ENCODE data around the gene MYL4.
"Not testable (repeated sequence)": the region's sequence is repeated elsewhere in the genome, so short reads cannot be mapped to it uniquely, and the experiment has no call there.

The MYL4 gene

GRCh38 chr17:47208744-47209488 lies at the start of gene MYL4:
MYL4 (plus strand) TSS chr17:47209348; CDS start chr17:47209423, 75 bp downstream.
- DNase-seq: no peak

DNA sequence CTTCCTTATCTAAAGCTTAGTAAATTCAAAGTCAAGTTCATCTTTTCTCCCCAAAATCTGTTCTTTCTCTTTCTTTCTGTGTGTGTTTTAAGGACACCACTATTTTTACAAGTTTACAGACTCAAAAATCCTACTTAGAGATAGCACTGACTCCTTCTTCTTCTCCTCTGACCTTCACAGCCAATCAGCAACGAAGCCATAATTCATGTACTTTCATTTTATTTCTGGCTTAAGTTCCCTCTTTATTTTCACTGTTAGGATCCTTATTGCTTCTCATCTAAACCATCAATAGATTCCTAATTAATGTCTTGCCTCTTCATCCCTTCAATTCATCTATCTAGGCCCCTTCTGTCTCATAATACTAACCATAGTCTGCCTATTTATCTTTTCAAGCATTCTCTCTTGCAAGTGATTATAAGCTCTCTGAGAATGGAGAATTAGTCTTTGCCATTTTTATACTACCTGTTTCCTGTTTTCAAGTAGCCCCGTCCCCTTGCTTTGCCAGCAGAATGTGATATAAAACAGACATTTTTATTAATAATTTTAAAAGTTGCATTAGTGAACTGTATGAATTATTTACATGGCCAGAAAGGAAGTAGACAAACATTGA lies 47.0 kb upstream of the MYL4 start:
- DNase-seq: no peak

GRCh38 chr17:47164263-47164662 lies 44.9 kb upstream of the MYL4 start:
- no peak for DNase-seq

DNA sequence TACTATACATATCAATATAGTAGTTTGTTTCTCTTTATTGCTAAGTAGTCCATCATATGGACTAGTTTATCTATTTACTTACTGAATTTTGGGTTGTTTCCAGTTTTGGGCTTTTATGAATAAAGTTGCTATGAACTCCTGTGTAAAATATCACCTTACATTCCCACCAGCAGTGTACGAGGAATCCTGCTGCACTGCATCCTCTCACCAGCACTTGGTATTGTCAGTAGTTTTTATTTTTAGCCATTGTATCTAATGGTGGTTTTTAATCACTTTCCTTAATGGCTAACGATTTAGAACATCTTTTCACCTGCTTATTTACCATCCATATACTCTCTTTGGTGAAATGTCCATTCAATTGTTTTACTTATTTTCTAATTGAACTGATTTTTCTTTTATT lies 44.0 kb upstream of the MYL4 start:
- no peak for DNase-seq

- DNase-seq: not testable (repeated sequence)
These were observed 42.3 kb upstream of the MYL4 start for GRCh38 chr17:47166854-47167253.

GRCh38 chr17:47168896-47169295 lies 40.3 kb upstream of the MYL4 start:
- DNase-seq: not testable (repeated sequence)

DNA sequence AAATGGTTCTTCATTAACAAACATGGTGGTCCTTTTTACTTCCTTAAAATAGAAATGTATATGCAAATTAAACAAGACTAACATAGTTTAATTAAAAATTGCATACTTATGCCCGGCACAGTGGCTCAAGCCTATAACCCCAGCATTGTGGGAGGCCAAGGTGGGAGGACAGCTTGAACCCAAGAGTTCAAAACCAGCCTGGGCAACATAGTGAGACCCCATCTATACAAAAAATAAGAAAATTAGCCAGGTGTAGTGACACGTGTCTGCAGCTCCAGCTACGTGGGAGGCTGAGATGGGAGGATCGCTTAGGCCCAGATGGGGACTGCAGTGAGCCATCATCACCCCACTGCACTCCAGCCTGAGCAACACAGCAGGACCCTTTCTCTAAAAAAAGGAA lies 38.4 kb upstream of the MYL4 start:
- no peak for DNase-seq

GRCh38 chr17:47172696-47173565 lies 36.2 kb upstream of the MYL4 start:
- no peak for DNase-seq

GRCh38 chr17:47174823-47175222 lies 34.3 kb upstream of the MYL4 start:
- not testable (repeated sequence) for DNase-seq

- no peak for DNase-seq
These were observed 32.7 kb upstream of the MYL4 start for GRCh38 chr17:47176389-47176826.

- DNase-seq: no peak
These were observed 31.9 kb upstream of the MYL4 start for GRCh38 chr17:47177261-47177660.

GRCh38 chr17:47179141-47179540 lies 30.0 kb upstream of the MYL4 start:
- no peak for DNase-seq

DNA sequence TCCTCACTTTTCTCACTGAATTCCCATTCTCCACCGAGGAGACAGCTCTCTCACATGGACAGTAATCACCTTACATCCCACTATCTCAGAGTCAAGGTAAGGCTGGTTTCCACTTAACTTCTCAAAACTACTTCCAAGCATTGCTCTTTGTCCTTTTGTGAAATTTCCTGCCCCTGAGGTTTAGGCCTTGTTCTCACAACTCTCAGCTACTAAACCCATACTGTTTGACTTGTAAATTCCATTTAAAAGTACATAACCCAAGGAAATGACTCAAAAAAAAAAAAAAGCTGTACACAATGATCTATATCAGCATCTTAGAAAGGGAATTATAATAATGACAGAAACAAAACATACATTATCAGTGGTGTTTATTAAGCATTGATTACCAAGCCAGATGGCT lies 28.8 kb upstream of the MYL4 start:
- DNase-seq: no peak

DNA sequence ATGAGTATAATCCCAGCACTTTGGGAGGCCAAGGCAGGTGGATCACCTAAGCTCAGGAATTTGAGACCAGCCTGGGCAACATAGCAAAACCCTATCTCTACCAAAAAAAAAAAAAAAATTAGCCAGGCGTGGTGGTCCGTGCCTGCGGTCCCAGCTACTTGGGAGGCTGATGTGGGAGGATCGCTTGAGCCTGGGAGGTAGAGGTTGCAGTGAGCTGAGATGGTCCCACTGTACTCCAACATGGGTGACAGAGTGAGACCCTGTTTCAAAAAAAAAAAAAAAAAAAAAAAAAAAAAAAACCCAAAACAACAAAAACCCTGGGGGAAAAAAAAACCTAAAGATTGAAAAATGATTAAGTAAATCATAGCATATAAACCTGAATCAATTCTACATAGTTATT lies 28.2 kb upstream of the MYL4 start:
- not testable (repeated sequence) for DNase-seq

- no peak for DNase-seq
These were observed 24.5 kb upstream of the MYL4 start for GRCh38 chr17:47184681-47185080.

GRCh38 chr17:47188271-47188875 lies 20.8 kb upstream of the MYL4 start:
- peak; percentile 15 to 32 for DNase-seq

GRCh38 chr17:47188876-47189731 lies 20.0 kb upstream of the MYL4 start, which contains the start of gene CDC27:
CDC27 (minus strand) TSS chr17:47189295; CDS start chr17:47189172, 123 bp downstream.
- DNase-seq: peak; percentile 99

GRCh38 chr17:47189732-47190237 lies 19.4 kb upstream of the MYL4 start:
- no peak for DNase-seq

DNA sequence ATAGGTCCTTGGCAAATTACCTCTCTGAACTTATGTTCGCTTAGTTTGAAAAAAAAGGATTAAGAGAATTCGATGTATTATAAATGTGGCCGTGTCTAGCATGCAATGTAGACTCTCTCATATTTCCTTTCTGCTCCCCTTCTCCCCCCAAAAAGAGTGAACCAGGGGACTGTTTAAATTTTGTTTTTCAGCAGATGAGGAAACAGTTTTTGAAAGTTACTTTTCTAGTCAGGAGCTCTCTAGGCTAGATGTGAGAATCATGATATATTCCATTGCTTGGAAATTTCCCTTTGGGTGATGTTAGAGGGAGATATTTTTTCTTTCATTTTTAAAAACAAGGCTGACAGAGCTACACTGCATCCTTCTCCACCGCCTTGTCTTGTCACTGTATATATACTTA lies 18.9 kb upstream of the MYL4 start:
- DNase-seq: no peak

GRCh38 chr17:47190770-47191169 lies 18.4 kb upstream of the MYL4 start:
- DNase-seq: no peak

- DNase-seq: peak in 1 of 2 donors; percentile 38
These were observed 16.6 kb upstream of the MYL4 start for GRCh38 chr17:47192554-47192953.
